Right renal pelvis (tissue), 4 donors: ENCODE measurements around the gene MAP3K20. TPM values are rescaled to one million over a fixed set of nuclear protein-coding genes. Genes with fewer than 3 reads are reported as not detected.
"Not testable (repeated sequence)": the region's sequence is repeated elsewhere in the genome, so short reads cannot be mapped to it uniquely, and the experiment has no call there.

Experiments
- DNase-seq, 4 donors: peaks; one replicate each; pipeline ENCODE4 v3.0.0-alpha.2; 2013; ENCODE audit warnings: low read depth in 4 of 4, low spot score in 3 of 4, missing footprints in 1 of 4
- polyA plus RNA-seq, 4 donors: library from polyadenylated mRNA; unstranded; fragments of 120-200 nt; gene quantifications; one replicate each; pipeline ENCODE4 v1.2.1, GENCODE V29; 2013; ENCODE audit not compliant: insufficient read length in 4 of 4

The MAP3K20 gene
- polyA plus RNA-seq, 4 donors = 23.1 to 30.2 (median 29.3) TPM

DNA sequence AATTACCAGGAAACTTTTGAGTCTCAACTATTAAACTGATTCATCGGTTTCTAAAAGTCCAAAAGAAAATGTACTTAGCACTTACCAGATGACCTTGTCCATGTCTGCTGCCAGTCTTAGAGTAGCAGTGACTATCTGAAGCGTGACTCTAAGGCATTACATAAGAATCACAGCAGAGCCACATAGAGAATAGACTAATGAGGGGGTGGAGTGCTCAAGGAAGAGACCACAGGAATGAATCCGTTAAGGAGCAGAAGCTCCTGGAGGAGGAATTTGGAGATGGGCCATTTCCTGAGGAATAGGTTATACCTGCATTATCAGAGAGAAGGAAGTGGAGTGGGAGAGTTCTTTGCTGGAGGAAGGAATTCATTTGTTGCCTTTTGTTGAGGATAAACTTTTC, 116.0 kb downstream of the MAP3K20 start:
- no peak for DNase-seq

DNA sequence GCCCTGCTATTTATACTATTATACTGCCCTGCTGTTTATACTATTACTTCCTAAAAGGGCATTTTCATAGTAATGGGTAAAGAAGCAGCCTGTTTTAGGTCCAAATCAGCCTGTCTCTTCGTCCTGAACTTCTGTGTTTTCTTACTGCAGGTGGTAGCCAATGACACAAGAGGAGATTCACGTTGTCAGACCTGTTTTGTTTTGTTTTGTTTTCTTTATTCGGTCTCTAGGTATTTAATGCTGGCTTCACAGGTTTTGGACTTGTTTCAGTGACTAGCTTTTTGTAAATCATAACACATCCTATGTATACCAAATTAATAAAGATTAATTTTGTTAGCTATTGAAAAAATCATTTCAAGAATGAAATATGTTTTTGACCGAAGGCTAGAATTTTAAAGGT, 116.4 kb downstream of the MAP3K20 start:
- no peak for DNase-seq

DNA sequence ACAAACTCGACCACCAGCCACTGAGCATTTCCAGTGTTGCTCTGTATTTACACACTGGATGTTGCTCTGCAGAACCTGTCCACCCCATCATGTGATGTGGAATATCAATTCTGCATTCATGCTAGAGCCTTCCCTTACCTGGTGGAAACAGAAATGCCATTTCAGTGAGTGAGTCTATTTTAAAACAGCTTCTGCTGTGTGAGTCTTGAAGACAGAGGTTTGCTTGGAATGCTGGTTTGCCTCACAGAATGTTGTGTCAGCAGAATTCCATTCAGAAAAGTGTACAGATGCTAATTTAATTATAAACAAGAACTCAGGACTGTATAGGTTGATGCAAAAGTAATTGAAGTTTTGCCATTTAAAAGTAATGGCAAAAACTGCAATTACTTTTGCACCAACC, 118.3 kb downstream of the MAP3K20 start:
- DNase-seq = no peak

DNA sequence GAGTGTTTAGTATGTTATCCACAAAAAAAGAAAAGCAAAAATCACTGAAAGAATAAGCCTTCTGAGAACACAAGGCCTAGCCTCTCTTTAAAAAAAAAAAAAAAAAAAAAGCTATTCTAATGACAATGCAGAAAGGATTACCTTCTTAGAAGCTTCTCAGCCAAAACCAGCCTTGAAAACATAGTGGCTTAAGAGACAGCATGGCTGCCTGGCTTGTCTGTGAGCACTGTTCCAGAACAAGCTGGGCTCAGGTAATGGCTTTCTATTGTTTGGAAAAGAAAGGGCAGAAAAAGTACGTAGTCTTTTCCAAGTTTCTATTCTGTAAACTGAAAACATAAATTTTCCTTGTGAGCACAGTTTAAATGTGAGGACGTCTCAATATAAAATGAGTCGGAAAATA, 119.5 kb downstream of the MAP3K20 start:
- DNase-seq = no peak

DNA sequence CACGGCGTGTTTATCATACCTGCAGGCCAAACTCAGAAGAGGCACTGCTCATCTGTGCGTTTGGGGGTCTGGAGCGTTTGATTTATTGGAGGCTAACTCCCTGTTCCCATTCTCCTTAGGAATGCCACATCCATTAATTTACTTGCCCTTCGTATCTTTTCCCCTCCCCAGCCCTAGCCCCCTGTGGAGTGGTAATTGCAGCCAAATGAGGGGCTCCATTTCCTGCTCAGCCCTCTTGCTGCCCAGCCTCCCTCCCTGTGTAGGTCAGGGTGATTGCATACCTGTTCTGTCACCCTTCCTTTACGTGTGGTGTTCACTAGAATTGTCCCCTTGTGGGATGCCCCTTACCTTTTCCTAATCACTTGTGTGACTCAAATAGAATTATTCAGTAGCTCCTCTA, 120.4 kb downstream of the MAP3K20 start:
- no peak for DNase-seq

DNA sequence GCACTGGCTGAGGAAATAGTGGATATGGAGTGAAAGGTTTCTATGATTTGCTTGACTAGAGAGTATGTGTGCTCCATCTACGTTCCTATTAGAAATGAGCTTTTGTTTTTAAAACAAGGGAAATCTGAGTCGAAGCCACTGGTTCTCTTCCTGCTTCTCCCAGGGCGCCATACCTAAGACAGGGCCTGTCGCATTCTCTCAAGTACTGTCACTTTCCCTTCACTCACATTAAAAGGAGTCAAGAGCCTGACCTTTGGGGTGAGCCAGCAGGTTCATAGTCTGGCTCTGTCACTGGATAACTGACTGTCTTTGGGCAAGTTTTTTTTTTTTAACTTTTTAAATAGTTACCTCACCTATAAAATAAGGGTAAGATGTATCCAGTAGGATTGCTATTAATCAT, 121.0 kb downstream of the MAP3K20 start:
- DNase-seq = no peak

DNA sequence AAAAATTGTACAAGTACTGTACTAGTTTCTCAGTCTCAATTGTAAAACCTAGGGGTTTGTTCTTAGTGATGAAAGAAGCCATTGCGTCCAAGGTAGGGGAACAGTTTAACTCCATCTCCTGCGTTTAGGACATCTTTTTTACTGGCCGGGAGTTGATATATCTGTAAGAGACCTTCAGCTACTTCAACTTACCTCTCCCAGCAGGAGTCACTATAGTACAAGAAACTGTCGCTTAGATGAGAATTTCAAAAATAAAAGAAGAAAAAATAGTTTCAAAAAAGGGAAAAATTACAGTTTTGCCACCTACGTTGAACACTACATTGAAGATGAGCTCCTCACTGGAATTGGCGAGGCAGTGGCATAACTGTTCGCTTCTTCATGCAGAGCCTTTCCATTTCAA, 122.7 kb downstream of the MAP3K20 start:
- DNase-seq = no peak

DNA sequence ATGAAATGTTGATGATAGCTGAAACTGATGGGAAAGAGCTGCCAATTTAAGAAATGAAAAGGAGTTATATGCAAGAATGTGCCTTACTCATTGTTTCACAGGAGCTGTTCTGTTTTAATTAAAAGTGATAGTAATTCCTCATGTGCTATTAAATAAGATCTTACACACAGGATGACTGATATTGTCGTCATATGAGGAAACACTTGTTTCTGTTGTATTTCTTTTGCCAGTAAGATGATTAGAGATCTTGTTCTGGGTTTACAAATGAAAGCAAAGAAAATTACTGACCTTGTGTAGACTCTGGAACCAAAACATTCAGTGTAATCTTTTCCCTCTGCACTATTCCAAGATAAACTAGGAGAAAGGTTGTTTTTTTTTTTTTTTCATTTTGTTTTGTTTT, 123.6 kb downstream of the MAP3K20 start:
- no peak for DNase-seq

DNA sequence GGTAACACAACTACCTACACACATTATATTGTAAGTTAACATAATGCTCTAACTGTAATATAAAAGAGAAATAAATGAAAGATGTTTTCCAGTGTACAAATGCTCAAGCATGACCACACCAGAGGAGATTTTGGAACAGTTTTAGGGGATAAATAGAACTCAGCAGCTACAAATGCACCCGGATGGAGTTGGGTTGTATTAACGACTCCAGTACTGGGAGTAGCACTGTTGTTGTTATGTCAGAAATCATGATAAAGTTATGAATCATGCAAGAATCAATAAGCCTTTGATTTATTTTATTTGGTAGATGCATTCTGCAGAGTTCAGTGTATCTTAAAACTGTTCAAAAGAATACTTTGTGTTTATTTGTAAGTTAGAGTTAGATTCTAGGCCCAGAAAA, 126.9 kb downstream of the MAP3K20 start:
- DNase-seq = no peak

DNA sequence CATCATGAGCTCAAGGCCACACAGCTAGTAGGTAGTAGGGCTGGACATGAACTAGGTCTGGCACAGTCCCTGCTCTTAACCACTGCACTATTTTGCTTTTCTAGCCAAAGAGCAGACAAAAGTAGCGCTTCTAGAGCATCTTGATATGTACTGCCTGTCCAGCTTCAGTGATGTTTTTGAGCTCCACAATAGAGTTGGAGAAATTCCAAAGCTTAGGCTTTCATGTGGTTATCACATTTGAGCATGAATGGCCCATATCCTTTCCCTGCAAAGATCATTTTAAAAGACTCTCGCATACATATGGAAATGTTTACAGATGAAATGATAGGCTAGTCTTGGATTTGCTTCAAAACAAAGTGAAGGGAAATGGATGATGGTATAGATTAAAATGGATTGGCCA, 128.7 kb downstream of the MAP3K20 start:
- no peak for DNase-seq

DNA sequence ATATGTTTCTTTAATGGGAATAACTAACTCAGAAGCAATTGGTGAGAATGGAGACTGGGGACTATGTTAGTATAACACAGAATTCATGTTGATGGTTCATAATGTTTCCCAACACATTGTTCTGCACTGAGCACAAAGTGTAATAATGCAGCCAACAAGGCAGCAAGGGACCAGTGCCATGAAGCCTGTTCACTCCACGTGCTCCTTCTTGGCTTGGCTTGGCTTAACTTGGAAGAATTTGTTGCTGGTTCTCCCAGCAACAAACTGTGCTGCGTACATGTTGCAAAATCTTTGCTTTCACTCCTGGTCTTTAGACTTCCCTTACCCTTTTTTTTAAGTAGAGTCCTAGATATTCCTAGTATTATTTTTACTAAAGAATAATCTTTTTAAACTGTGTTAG, 129.7 kb downstream of the MAP3K20 start:
- no peak for DNase-seq

DNA sequence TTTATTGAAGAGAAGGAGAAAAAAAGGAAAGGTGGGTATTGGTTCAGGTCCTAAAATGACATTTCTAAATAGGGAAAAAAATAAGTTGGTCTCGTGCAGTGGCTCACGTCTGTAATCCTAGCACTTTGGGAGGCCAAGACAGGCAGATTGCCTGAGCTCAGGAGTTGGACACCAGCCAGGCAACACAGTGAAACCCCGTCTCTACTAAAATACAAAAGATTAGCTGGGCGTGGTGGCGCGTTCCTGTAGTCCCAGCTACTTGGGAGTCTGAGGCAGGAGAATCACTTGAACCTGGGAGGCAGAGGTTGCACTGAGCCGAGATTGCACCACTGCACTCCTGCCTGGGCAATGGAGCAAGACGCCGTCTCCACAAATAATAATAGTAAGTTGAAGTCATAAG, 131.5 kb downstream of the MAP3K20 start:
- DNase-seq = not testable (repeated sequence)

DNA sequence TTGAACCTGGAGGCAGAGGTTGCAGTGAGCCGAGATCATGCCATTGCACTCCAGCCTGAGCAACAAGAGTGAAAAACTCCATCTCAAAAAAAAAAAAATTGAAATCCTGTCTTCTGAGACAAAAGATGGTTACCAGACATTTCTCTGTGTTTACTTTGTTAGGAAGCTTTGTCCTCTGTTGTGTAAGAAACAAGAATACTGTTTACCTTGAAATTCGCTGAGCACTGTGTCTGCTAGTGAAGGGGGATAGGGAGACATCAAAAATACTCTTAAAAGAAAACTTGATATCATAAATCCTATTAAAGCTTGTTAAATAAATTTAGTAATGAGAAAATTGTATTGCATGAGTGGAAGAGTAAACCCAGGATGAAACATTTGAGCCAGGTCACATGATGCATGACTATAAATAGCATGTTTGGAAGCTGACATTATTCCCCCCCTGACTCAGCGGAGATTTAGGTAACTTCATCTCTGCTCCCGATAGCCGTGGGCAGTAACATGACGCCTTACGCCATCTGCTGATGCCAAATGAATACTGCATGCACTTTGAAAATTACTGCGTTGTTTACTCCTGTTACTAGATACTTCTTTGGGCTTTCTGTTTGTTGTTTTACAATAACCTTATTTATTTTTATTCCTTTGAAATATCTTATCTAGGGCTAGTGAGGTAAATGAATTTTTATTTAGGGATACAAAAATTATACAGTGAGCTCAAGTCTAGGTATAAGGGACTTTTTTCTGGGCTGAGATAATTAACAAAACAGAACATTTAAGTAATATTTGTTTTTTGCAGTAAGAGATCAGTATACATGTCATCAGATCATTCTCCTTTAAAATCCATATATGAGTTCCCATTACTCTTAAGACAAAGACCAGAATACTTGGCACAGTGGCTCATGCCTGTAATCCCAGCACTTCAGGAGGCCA, 134.9 kb downstream of the MAP3K20 start:
- DNase-seq = peak; percentile 57 to 65 (median 57)

DNA sequence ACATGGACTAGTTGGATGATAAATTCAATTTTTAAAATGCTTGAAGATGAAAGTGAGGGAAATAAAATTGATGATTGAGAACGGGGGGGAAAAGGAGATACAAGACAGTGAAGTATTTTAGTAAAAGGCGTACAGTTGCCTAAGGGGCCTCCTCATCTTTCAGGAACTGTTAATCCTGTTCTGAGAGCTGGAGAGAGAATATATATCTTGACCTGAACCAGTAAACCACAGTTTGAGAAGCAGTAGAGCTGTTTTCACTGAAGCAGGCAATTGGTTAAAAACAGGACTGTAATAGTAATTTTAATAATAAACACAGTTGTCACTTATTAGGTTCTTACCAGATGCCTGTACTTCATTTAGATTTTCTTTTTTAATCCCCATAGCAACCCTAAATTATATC, 137.5 kb downstream of the MAP3K20 start:
- DNase-seq = no peak

DNA sequence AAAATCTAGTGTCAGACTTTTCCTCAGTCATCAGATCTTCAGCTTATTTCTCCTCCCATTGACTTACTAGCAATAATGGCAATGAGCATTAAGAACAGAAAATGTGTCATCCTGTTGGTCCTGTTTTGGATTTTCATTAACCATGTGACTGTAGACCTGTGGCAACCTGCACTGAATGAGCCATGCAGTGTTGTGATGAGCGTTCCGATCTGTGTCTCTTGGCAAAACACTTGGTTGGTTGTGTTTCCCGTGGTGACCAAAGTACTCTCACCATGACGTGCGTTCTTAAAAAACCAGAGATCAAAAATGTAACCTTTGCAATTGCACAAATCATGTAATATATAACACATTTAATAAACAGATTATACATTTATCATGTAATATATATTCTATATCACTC, 138.6 kb downstream of the MAP3K20 start:
- DNase-seq = no peak

DNA sequence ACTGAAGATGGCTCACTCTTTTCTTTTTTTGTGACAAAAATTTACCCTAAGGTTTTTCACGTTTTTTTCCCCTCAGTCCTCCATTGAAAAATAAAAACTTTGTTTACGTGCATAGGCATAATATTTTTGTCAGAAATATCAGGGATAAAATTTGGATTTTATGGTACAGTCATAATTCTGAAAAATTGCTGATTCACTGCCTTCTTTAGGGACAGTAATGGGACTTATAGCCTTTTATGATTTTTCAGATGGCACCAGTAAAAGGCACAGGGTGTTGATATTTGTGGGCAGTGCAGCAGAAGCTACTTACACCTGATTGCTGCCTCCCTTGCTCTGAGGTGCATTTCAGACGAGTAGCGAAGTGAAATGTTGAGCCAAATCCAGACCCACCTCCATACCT, 139.7 kb downstream of the MAP3K20 start:
- DNase-seq = no peak

DNA sequence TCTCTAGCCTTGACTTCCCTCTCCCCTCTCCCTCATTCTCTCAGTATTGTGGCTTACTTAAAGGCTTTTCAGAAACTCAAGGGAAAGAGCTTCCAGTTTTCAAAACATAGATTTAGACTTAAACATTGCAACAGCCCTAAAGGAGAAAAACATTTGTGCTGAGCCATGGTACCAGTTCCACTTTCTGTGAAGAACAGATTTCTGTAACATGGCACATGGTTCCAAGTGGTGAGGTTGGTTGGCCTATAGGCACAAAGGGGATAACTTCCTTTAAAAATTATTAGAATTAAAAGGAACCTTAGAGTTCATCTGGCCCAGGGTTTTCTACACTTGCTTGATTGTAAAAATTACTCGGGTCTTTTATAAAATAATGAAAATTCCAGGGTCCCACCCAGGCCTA, 140.4 kb downstream of the MAP3K20 start:
- DNase-seq = no peak

DNA sequence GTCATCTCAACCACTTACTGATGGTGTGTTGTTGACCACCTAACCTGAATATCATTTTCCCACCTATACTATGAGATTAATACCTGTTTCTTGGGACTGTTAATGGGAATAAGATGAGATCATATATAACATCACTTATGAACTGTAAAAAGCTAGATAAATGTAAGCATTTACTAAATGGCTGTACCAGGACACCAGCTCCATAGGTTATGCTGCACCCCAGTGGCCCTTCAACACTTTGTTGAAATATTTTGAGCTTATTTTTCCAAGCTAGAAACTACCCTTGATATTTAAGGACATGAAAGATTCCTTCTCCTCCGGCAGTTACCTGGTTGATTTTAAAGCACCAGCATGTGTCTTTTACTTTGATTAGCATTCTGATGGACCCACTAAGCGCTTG, 141.0 kb downstream of the MAP3K20 start:
- DNase-seq = no peak

DNA sequence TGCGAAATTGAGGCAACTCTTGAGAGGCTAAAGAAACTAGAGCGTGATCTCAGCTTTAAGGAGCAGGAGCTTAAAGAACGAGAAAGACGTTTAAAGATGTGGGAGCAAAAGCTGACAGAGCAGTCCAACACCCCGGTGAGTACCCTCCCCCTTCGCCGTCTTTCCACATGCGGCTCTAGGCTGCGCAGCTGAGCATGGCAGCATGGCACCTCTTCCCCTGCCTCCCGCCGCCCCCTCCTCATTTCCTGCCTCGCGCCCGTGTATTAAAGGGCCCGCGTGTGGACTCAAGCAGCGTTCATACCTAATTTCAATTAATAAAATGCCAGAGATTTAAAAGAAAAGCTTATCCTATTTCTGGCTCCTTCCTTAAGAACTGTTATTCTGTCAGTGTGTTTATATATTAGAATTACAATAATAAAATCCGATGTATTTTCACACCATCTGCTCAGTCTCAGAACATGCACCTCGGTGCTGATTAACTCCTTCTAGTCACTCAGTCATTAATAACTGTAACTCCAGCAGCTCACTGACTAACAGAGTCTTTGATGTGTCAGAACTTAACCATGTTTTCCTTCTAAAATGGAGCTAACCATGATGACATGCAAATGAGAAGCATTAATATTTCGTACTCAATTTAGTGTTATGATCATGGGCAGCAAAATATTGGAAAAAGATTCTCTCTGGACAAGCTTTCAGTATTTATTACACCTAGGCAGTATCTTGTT, 141.6 kb downstream of the MAP3K20 start:
- no peak for DNase-seq

DNA sequence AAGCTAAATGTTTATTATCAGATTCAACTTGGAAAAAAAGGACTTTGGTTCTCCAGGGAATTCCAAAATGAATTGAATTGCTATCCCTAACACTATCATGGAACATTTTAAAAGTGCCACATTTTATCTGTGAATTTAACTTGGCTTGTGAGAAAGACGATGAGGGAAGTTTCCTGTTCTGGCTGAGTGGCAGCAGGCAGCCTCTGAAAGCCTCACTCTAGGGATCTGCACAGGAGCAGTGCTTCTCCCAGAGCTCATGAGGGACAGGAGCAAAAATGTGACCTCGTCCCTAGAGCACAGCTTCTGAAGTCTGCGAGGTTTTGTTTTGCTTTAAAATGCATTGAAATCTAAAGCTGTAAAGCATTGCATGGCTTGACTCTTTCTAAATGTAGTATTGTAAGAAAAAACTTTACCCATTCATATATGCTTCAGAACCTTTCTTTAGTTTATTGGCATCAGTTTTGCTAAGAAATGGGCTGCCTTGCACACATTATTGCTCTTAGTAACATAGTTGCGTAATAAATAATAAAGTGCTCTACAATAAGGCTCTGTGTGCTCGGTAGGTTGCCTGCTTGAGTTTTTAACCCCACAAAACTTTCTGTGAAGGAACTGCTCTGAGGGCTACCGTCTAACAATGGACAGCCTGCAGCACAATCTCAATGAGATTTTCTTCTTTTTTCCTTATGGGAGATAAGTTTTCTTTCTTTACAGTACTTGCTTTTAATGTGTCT, 142.8 kb downstream of the MAP3K20 start:
- DNase-seq = no peak

DNA sequence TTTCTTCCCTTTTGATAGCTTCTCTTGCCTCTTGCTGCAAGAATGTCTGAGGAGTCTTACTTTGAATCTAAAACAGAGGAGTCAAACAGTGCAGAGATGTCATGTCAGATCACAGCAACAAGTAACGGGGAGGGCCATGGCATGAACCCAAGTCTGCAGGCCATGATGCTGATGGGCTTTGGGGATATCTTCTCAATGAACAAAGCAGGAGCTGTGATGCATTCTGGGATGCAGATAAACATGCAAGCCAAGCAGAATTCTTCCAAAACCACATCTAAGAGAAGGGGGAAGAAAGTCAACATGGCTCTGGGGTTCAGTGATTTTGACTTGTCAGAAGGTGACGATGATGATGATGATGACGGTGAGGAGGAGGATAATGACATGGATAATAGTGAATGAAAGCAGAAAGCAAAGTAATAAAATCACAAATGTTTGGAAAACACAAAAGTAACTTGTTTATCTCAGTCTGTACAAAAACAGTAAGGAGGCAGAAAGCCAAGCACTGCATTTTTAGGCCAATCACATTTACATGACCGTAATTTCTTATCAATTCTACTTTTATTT, 145.6 kb downstream of the MAP3K20 start:
- no peak for DNase-seq
